NB4 (cell line): ENCODE results near the gene ZBTB8OS.
"Not testable (repeated sequence)": the region's sequence is repeated elsewhere in the genome, so short reads cannot be mapped to it uniquely, and the experiment has no call there.

Experiments
- DNase-seq: peaks from one replicate; pipeline ENCODE4 v3.0.0; 2010; ENCODE audit warnings: low read depth
- H3K4me3 ChIP-seq: one replicate; pipeline ENCODE4 v1.5.1; 2011; ENCODE audit warnings: mild to moderate bottlenecking, low read depth, low read length, moderate library complexity
- CTCF ChIP-seq: IDR thresholded peaks from one replicate; pipeline ENCODE4 v1.5.1; 2012; ENCODE audit warnings: low read depth, low read length
- MYC ChIP-seq: IDR thresholded peaks from 2 replicates; pipeline ENCODE4 v1.6.1; 2011; ENCODE audit warnings: low read depth, low read length
- POLR2A ChIP-seq: IDR thresholded peaks from 2 replicates; pipeline ENCODE4 v1.6.1; 2011; ENCODE audit warnings: mild to moderate bottlenecking; ENCODE audit not compliant: insufficient read length; ENCODE audit errors: extremely low read depth
- TF ChIP-seq, protein P1 (sequence below): IDR thresholded peaks from 2 replicates; pipeline ENCODE4 v1.6.1; 2011; ENCODE audit warnings: low read depth, low read length

ZBTB8OS gene

DNA sequence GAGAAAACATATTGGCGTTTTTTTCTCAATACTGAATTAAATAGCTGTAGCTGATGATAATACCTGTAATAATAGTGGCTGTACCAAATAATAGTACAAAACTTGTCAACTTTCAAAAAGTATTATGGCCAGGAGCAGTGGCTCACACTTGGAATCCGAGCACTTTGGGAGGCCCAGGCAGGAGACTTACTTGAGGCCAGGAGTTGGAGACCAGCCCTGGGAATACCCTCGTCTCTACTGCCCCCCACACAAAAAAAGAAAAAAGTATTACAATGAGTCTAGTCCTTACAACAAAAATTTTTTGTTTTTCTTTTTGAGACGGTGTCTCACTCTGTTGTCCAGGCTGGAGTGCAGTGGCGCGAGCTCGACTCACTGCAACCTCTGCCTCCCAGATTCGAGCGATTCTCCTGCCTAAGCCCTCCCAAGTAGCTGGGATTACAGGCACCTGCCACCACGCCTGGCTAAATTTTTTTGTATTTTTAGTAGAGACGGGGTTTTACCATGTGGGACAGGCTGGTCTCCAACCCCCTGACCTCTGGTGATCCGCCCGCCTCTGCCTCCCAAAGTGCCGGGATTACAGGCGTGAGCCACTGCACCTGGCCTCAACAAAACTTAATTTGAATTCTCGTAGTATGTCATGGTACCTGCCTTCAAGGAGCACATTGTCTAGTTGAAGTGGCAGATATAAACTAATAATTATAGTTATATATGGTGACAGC, 2.1 kb upstream of the ZBTB8OS start:
- peak overlapping the region; percentile 75 for H3K4me3 ChIP-seq
- TF ChIP-seq MYC, result no peak
- TF ChIP-seq POLR2A, result no peak
- TF ChIP-seq CTCF, result no peak
- TF ChIP-seq, protein P1, sequence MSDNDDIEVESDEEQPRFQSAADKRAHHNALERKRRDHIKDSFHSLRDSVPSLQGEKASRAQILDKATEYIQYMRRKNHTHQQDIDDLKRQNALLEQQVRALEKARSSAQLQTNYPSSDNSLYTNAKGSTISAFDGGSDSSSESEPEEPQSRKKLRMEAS, result no peak
- no peak for DNase-seq

GRCh38 chr1:32651461-32652073, 1.2 kb upstream of the ZBTB8OS start:
- TF ChIP-seq POLR2A (no peak), MYC (peak; percentile 20; the same call in 1 of the 2 replicates)
- peak overlapping the region; percentile 75 for H3K4me3 ChIP-seq
- no peak for DNase-seq

GRCh38 chr1:32650752-32651460, 556 bp upstream of the ZBTB8OS start, which contains the start of gene RBBP4:
TSS of gene RBBP4 (plus strand) at chr1:32651208. CDS start at chr1:32651307, 99 bp downstream.
- peak within 1 kb of the TSS; percentile 100 for H3K4me3 ChIP-seq
- TF ChIP-seq, protein P1, result peak; percentile 91
- peak; percentile 81 for TF ChIP-seq POLR2A
- no peak for TF ChIP-seq CTCF
- TF ChIP-seq MYC, result peak; percentile 83

GRCh38 chr1:32647308-32648134, 2.8 kb downstream of the ZBTB8OS start:
- no peak overlapping the region for H3K4me3 ChIP-seq

More at GRCh38 chr1:32650752-32651460, 556 bp upstream of the ZBTB8OS start, which contains the start of gene RBBP4:
- DNase-seq, result peak; percentile 97

GRCh38 chr1:32644426-32644825, 5.9 kb downstream of the ZBTB8OS start:
- no peak overlapping the region for H3K4me3 ChIP-seq
- DNase-seq, result no peak
- TF ChIP-seq, protein P1, result no peak
- TF ChIP-seq POLR2A, result no peak
- no peak for TF ChIP-seq CTCF
- TF ChIP-seq MYC, result no peak

More at GRCh38 chr1:32647308-32648134, 2.8 kb downstream of the ZBTB8OS start:
- no peak for DNase-seq
- TF ChIP-seq, protein P1, result no peak
- TF ChIP-seq POLR2A (no peak), MYC (no peak), CTCF (no peak)

DNA sequence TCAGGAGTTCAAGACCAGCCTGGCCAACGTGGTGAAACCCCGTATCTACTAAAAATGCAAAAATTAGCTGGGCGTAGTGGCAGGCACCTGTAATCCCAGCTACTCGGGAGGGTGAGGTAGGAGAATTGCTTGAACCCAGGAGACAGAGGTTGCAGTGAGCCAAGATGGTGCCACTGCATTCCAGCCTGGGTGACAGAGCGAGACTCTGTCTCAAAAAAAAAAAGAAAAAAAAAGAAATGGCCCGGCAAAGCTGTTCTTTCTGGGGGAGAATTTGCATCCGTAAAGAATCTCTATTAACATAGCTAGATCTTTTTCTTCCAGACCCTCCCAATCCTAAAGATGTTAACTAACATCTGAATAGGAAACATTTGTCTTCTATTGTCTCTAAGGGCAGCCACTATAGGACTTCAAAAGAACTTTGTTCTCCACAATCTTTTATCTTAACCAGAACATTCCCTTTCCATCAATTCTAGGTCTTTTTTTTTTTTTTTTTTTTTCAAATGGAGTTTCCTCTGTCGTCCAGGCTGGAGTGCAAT, 8.0 kb downstream of the ZBTB8OS start:
- not testable (repeated sequence) for H3K4me3 ChIP-seq, DNase-seq
